NCI-H526 treated with DMSO at 0.1 percent for 48 hours (cell line): Measurements from ENCODE around the gene MPL.

Experiments used
- DNase-seq: peaks from one replicate; lab custom pipeline; 2025; lab: John Stamatoyannopoulos, UW

The MPL gene

GRCh38 chr1:43306688-43307457 lies 30.7 kb upstream of the MPL start:
- no peak for DNase-seq

- no peak for DNase-seq
These were observed 30.0 kb upstream of the MPL start for GRCh38 chr1:43307458-43308158.

GRCh38 chr1:43308635-43309404 lies 28.8 kb upstream of the MPL start:
- no peak for DNase-seq

- no peak for DNase-seq
These were observed 28.1 kb upstream of the MPL start for GRCh38 chr1:43309405-43310025.

GRCh38 chr1:43311521-43311920 lies 26.1 kb upstream of the MPL start:
- DNase-seq = no peak

GRCh38 chr1:43312212-43312623 lies 25.4 kb upstream of the MPL start:
- DNase-seq = no peak

- DNase-seq = no peak
These were observed 24.7 kb upstream of the MPL start for GRCh38 chr1:43312663-43313515.

- DNase-seq = no peak
These were observed 23.8 kb upstream of the MPL start for GRCh38 chr1:43313771-43314170.

- no peak for DNase-seq
These were observed 23.4 kb upstream of the MPL start for GRCh38 chr1:43314233-43314632.

- DNase-seq = no peak
These were observed 22.1 kb upstream of the MPL start for GRCh38 chr1:43315481-43315880.

- DNase-seq = no peak
These were observed 21.5 kb upstream of the MPL start for GRCh38 chr1:43315963-43316737.

GRCh38 chr1:43316738-43317520 lies 20.7 kb upstream of the MPL start:
- DNase-seq = no peak

GRCh38 chr1:43317817-43318471 lies 19.7 kb upstream of the MPL start:
- no peak for DNase-seq

- no peak for DNase-seq
These were observed 18.8 kb upstream of the MPL start for GRCh38 chr1:43318831-43319230.

- DNase-seq = no peak
These were observed 18.3 kb upstream of the MPL start for GRCh38 chr1:43319288-43319687.

GRCh38 chr1:43319766-43320165 lies 17.9 kb upstream of the MPL start:
- DNase-seq = no peak

- no peak for DNase-seq
These were observed 16.2 kb upstream of the MPL start for GRCh38 chr1:43321331-43321891.

GRCh38 chr1:43322506-43322905 lies 15.1 kb upstream of the MPL start:
- DNase-seq = no peak

GRCh38 chr1:43324810-43325209 lies 12.8 kb upstream of the MPL start:
- no peak for DNase-seq
